Loucy (cell line): ENCODE data around the gene SP140L.

ENCODE experiments used
- H2AFZ ChIP-seq: fragments of 200-600 bp; sonication (generic); 2 replicates; pipeline ENCODE4 v1.6.0; 2016; ENCODE audit warnings: antibody characterized with exemption, mild to moderate bottlenecking, low read length, moderate library complexity
- H3F3A ChIP-seq: fragments of 200-600 bp; 2 replicates; pipeline ENCODE4 v1.6.0; 2016; ENCODE audit warnings: antibody characterized with exemption, low read depth, mild to moderate bottlenecking
- H3K27me3 ChIP-seq: fragments of 200-600 bp; sonication (generic); 2 replicates; pipeline ENCODE4 v1.6.1; 2014; ENCODE audit warnings: low read length, mild to moderate bottlenecking; ENCODE audit not compliant: insufficient read depth, poor library complexity, severe bottlenecking
- H3K36me3 ChIP-seq: fragments of 200-600 bp; sonication (generic); 2 replicates; pipeline ENCODE4 v1.6.1; 2016; ENCODE audit warnings: low read length; ENCODE audit not compliant: insufficient read depth
- H3K4me1 ChIP-seq: fragments of 200-600 bp; sonication (generic); 2 replicates; pipeline ENCODE4 v1.5.1; 2014; ENCODE audit warnings: low read length, mild to moderate bottlenecking; ENCODE audit not compliant: insufficient read depth, poor library complexity, severe bottlenecking
- H3K4me2 ChIP-seq: fragments of 200-600 bp; sonication (generic); 2 replicates; pipeline ENCODE4 v1.6.0; 2014; ENCODE audit warnings: antibody characterized with exemption, low read length, low read depth, mild to moderate bottlenecking; ENCODE audit not compliant: poor library complexity, severe bottlenecking
- H3K4me3 ChIP-seq: fragments of 200-600 bp; sonication (generic); 2 replicates; pipeline ENCODE4 v1.5.1; 2014; ENCODE audit warnings: low read length, mild to moderate bottlenecking, mixed read lengths; ENCODE audit not compliant: poor library complexity, severe bottlenecking
- H3K79me2 ChIP-seq: fragments of 200-600 bp; sonication (generic); 2 replicates; pipeline ENCODE4 v1.6.1; 2014; ENCODE audit warnings: low read length; ENCODE audit not compliant: insufficient read depth
- H3K9ac ChIP-seq: fragments of 200-600 bp; sonication (generic); 2 replicates; pipeline ENCODE4 v1.6.0; 2014; ENCODE audit warnings: mild to moderate bottlenecking, low read depth, low read length, moderate library complexity; ENCODE audit not compliant: poor library complexity, severe bottlenecking
- H3K9me2 ChIP-seq: fragments of 200-600 bp; sonication (generic); replicated peaks from 2 replicates; pipeline ENCODE4 v1.6.1; 2016; ENCODE audit warnings: low read depth, low read length, mixed read lengths
- H3K9me3 ChIP-seq: fragments of 200-600 bp; sonication (generic); 2 replicates; pipeline ENCODE4 v1.6.1; 2014; ENCODE audit warnings: mild to moderate bottlenecking, antibody characterized with exemption, low read length, low read depth; ENCODE audit not compliant: insufficient read depth
- H4K20me1 ChIP-seq: fragments of 200-600 bp; sonication (generic); 2 replicates; pipeline ENCODE4 v1.6.0; 2014; ENCODE audit warnings: antibody characterized with exemption, low read length, mild to moderate bottlenecking; ENCODE audit not compliant: insufficient read depth, poor library complexity, severe bottlenecking
- EZH2phosphoT487 ChIP-seq: fragments of 200-600 bp; IDR thresholded peaks from 2 replicates; pipeline ENCODE4 v1.6.1; 2018; ENCODE audit warnings: antibody characterized with exemption, mild to moderate bottlenecking, moderate library complexity, borderline replicate concordance
- TF ChIP-seq, protein P1 (sequence below): fragments of 200-600 bp; sonication (generic); conservative IDR thresholded peaks from 2 replicates; pipeline ENCODE4 v1.5.1; 2014; ENCODE audit warnings: mild to moderate bottlenecking, antibody characterized with exemption, low read length

SP140L gene

DNA sequence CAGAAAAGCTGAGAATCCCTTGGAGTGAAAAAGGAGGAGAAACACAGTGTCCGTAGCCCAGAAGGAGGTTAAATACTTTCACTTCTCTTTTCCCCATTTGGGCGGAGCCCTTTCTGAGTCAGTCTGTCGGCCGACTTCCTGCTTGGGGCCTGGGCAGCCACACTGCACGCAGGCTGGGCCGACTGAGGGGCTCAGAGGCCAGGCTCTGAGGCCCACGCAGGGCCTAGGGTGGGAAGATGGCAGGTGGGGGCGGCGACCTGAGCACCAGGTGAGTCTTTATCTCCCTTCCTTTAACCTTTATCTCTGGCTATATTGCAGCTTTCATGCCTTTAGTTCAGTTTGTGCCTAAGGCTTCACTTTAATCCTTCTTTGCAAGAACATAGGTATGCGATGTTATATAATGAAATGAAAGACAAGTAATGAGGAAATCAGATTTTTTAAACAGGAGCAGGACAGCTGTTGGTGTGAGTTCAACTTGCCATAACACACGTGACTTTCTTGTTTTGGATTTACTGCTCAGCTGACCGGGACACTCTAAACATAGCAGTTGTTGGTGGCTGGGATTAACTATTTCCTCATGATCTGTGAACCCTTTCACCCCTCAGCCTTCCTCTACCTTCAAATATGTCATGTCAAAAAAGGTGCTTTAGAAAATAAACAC lies 89.2 kb downstream of the SP140L start, which contains the start of gene SP100:
SP100 (plus strand) TSS at position 141 of the 661 bp plus-strand sequence; CDS start at position 237, 96 bp downstream.
- peaks cover 49% of the 10 kb centered on the region for H3K79me2 ChIP-seq
- TF ChIP-seq, protein P1, sequence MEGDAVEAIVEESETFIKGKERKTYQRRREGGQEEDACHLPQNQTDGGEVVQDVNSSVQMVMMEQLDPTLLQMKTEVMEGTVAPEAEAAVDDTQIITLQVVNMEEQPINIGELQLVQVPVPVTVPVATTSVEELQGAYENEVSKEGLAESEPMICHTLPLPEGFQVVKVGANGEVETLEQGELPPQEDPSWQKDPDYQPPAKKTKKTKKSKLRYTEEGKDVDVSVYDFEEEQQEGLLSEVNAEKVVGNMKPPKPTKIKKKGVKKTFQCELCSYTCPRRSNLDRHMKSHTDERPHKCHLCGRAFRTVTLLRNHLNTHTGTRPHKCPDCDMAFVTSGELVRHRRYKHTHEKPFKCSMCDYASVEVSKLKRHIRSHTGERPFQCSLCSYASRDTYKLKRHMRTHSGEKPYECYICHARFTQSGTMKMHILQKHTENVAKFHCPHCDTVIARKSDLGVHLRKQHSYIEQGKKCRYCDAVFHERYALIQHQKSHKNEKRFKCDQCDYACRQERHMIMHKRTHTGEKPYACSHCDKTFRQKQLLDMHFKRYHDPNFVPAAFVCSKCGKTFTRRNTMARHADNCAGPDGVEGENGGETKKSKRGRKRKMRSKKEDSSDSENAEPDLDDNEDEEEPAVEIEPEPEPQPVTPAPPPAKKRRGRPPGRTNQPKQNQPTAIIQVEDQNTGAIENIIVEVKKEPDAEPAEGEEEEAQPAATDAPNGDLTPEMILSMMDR = no peak
- TF ChIP-seq EZH2phosphoT487 = no peak
- peaks cover 65% of the 10 kb centered on the region for H3K4me1 ChIP-seq
- H3F3A ChIP-seq = no peaks in the 10 kb centered on the region
- peak within 1 kb of the TSS; percentile 92 for H2AFZ ChIP-seq
- H3K4me2 ChIP-seq = peak within 1 kb of the TSS; percentile 100
- H3K9me2 ChIP-seq = no peaks in the 10 kb centered on the region
- peak within 1 kb of the TSS; percentile 96 for H3K9ac ChIP-seq
- no peaks in the 10 kb centered on the region for H3K27me3 ChIP-seq
- peak within 1 kb of the TSS; percentile 81 for H3K4me3 ChIP-seq
- H4K20me1 ChIP-seq = peaks cover 10% of the 10 kb centered on the region
- H3K9me3 ChIP-seq = no peaks in the 10 kb centered on the region
- no peaks in the 10 kb centered on the region for H3K36me3 ChIP-seq

DNA sequence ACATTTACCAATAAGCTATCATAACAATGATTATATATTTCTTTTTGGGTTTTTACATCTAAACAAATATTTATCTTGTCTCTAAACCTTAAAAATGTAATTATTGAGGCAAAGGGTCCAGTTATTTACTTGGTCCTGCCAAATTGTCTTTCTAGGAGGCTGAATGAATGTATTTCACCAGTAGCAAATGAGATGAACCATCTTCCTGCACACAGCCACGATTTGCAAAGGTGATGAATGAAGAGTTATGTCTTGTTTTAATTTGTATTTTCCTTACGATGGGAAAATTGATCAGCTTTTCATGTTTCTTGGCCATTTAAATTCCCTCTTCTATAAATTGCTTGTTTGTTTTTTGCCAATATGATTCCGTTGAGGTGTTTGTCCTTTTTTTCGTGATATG lies 90.4 kb downstream of the SP140L start:
- H3K79me2 ChIP-seq = peaks cover 59% of the 10 kb centered on the region
- H3K27me3 ChIP-seq = no peaks in the 10 kb centered on the region
- TF ChIP-seq, protein P1 = no peak
- no peak for TF ChIP-seq EZH2phosphoT487
- H3K9me3 ChIP-seq = no peaks in the 10 kb centered on the region
- H4K20me1 ChIP-seq = peaks cover 19% of the 10 kb centered on the region
- H3F3A ChIP-seq = no peaks in the 10 kb centered on the region
- H3K9me2 ChIP-seq = no peaks in the 10 kb centered on the region
- H3K9ac ChIP-seq = peak overlapping the region; percentile 96
- no peaks in the 10 kb centered on the region for H3K36me3 ChIP-seq
- H2AFZ ChIP-seq = no peak overlapping the region
- peak overlapping the region; percentile 81 for H3K4me3 ChIP-seq
- H3K4me2 ChIP-seq = peak overlapping the region; percentile 100
- peaks cover 69% of the 10 kb centered on the region for H3K4me1 ChIP-seq

DNA sequence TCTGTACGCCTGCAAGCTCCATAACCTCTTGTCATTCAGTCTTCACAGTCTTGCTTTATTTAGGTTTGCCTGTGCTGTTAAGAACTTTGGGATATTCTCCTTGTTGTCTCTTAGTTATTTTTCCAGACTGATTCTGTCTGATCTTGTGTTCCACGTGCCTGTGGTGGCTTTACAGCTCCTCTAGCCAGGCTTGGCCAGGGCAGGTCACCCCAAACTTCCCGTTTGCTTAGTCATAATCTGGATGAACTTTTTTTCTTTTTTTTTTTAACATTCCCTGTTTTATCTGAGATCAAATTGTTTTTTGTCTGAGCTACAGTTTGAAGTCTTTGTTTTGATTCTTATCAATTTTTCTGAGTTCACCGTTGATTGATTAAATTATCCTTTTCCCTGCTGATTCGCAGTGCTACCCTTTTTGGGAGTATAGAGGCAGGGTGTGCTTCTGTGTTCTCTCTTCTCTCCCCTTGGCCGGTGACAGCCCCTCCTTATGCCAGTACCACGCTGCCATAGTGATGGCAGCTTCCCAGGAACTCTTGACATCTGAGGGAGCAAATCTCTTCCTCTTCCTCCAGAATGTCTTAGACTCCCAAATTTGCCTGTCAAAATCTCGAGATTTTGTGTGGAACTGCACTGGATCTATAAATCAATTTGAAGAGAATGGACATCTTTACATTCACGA lies 91.5 kb downstream of the SP140L start:
- H3K4me2 ChIP-seq = peak overlapping the region; percentile 100
- peak overlapping the region; percentile 81 for H3K4me3 ChIP-seq
- H3K4me1 ChIP-seq = peaks cover 68% of the 10 kb centered on the region
- H3K9ac ChIP-seq = peak overlapping the region; percentile 96
- peaks cover 27% of the 10 kb centered on the region for H4K20me1 ChIP-seq
- H3K36me3 ChIP-seq = no peaks in the 10 kb centered on the region
- no peak for TF ChIP-seq EZH2phosphoT487
- TF ChIP-seq, protein P1 = no peak
- H2AFZ ChIP-seq = no peak overlapping the region
- H3K79me2 ChIP-seq = peaks cover 64% of the 10 kb centered on the region
- H3K27me3 ChIP-seq = no peaks in the 10 kb centered on the region
- H3F3A ChIP-seq = no peaks in the 10 kb centered on the region
- no peaks in the 10 kb centered on the region for H3K9me3 ChIP-seq
- no peaks in the 10 kb centered on the region for H3K9me2 ChIP-seq
